GM12874 (cell line): ENCODE measurements around the gene LRSAM1.

Experiments
- TF ChIP-seq, protein P1 (sequence below): IDR thresholded peaks from 2 replicates; pipeline ENCODE4 v1.5.1; 2011; ENCODE audit warnings: low read depth, mild to moderate bottlenecking, control low read depth, low read length, moderate library complexity; ENCODE audit not compliant: insufficient read depth

The LRSAM1 gene

DNA sequence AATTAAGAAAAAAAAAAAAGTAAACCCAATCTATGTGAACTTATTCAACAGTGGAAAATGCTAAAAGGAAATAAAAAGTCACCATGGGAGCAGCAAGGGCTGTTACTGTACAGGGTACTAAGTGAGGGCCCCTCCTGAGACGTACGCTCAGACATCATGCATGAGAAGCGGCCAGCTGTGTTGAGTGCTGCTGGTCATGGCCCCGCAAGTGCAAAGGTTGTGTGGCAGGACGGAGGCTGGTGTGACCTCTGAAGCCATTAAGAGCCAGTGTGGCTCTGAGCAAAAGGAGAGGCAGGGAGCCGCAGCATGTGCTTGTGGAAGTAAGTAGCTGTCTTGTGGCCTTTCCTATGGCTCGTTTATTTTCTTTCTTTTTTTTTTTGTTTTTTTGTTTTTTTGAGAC is 30.3 kb upstream of the LRSAM1 start:
- TF ChIP-seq, protein P1, sequence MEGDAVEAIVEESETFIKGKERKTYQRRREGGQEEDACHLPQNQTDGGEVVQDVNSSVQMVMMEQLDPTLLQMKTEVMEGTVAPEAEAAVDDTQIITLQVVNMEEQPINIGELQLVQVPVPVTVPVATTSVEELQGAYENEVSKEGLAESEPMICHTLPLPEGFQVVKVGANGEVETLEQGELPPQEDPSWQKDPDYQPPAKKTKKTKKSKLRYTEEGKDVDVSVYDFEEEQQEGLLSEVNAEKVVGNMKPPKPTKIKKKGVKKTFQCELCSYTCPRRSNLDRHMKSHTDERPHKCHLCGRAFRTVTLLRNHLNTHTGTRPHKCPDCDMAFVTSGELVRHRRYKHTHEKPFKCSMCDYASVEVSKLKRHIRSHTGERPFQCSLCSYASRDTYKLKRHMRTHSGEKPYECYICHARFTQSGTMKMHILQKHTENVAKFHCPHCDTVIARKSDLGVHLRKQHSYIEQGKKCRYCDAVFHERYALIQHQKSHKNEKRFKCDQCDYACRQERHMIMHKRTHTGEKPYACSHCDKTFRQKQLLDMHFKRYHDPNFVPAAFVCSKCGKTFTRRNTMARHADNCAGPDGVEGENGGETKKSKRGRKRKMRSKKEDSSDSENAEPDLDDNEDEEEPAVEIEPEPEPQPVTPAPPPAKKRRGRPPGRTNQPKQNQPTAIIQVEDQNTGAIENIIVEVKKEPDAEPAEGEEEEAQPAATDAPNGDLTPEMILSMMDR, result no peak

DNA sequence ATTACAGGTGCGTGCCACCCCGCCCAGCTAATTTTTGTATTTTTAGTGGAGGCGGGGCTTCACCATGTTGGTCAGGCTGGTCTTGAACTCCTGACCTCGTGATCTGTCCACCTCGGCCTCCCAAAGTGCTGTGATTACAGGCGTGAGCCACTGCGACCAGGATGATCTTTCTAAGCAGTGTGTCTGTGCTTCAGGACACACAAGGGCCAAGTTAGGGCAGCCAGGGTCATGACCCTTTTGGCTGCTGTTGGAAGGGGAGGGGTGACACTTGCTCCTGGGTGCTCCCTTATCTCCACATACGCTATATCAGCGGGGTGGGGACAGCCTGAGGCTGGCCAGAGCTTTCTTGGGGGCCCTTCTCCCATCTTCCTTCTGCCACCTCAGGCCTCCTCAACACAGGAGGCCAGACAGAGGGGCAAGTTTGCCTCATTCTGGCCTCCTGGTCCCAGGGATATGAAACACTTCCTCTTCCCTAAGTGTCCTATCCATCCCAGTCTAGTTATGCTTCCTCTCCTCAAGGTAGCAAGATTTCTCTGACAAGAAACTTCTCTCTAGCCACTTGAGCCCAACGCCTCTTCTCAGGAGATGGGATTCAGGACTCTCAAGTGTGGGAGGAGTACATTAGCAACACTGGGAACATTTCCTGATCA is 29.1 kb upstream of the LRSAM1 start:
- TF ChIP-seq, protein P1, result no peak

DNA sequence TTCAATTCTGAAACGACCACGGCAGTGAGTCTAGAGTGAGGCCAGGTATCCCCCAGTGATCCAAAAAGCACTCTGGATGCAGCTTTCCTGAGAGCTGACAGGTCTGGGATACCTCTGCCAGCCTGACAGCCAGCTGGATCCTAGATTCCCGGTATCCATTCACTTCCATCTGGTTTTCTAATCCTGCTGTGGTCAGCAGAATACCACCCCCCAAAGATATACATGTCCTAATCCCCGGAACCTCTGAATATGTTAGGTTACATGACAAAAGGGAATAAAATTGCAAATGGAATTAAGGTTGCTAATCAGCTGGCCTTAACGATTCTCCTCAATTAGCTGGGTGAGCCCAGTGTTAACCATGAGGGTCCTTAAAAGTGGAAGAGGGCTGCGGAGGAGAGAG is 28.5 kb upstream of the LRSAM1 start:
- TF ChIP-seq, protein P1, result no peak

DNA sequence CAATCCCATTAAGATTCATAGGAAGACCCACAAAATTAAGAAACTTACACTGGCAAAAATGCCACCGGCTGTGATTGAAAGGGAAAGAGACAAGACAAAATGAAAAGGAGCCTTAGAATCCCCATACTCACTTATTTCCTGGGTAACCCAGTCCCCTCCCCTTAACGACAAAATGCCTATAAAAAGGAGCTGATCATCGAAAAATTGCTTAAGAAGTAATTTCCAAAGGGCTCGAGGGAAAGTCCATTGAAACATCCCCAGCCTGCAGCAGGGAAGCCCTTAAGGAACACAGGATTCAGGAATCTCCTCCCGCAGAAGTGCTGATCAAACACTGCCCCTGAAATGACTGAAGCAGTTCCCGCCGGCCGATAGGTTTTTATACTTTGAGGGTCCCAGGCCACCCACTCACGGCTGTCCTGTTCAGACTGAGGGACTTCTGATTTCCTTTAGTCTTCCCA is 27.8 kb upstream of the LRSAM1 start:
- TF ChIP-seq, protein P1, result no peak

DNA sequence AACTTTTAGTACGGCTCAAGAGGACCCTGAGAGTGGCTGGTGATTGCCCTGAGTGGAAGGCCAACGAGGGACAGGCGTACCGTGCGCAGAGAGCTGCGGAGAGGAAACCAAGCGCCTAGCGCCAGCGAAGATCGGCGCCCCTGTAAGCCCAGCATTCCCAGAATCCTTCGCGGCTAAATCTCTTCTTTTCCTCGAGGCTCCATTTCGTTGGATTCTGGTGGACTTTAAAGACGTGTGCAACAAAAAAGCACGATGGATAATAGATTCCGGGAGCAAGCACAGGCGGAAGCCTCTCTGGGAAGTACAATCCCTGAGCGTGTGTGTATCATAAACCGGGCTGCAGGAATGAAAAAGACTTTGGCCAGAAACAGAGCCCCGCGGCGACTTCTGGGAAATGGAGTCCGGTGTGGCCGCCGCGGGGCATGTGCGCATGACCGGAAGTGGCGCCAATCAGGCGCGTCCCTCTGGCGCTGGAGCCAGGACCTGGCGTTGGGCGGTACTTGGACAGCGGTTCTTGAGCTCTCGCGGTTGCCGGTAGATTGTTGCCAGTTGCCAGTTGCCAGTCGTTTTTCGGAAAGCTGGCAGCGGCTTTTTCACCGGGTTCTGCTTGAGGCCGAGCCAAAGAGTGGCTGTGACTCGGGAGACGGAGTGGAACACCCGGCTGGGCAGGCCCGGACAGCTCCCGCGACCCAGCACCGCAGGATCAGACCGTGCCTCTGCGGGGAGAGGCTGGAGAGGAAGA is 27.2 kb upstream of the LRSAM1 start, which contains the start of gene ZNF79:
TSS of gene ZNF79 (plus strand) at position 449 of the 742 bp plus-strand sequence. CDS start 406 bp downstream, outside the sequence.
- TF ChIP-seq, protein P1, result no peak

DNA sequence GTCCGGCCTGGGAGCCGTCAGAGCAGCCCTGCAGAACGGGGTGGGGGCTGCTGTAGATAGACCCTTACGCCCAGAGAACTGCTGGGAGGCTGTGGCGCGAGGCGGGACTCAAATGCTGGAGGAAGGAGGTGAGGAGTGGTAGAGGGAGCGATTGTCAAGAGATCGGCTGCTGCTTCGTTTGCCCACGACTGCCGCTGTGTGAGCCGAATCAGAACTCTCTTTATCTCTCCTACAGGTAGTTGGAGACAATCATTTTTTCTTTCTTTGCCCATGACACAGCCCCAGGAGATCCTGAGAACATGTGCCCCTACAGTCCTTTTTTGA is 26.7 kb upstream of the LRSAM1 start:
- TF ChIP-seq, protein P1, result no peak

DNA sequence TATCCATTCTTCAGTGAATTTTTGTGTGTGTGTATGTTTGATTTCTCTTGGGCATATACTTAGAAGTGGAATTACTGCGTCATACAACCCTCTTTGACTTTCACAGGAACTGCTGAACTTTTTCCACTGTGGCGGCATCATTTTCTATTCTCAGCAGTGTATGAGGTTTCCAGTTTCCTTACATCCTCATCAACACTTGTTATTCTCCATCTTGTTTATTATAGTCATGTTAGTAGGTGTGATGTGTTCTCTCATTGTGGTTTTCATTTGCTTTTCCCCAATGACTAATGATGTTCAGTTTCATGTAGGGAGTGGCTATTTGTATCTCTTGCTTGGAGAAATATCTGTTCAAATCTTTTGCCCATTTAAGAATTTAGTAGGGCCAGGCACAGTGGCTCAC is 24.6 kb upstream of the LRSAM1 start:
- TF ChIP-seq, protein P1, result no peak
